ENCODE results near the gene EID1.

Gene EID1

GRCh38 chr15:48880070-48880634, 2.2 kb downstream of the EID1 start (continued):
- no peak for TF ChIP-seq ZNF521 (tag by site-specific recombination; IDR thresholded peaks at IDR 0.05)
- TF ChIP-seq MZF1 (tag by site-specific recombination; IDR thresholded peaks at IDR 0.05; ENCODE audit: borderline replicate concordance): no peak
- TF ChIP-seq ZNF138 (tag by site-specific recombination; IDR thresholded peaks at IDR 0.05; ENCODE audit: borderline replicate concordance): no peak
- TF ChIP-seq ZNF112 (tag by site-specific recombination; IDR thresholded peaks at IDR 0.05): no peak
- no peak for TF ChIP-seq ZNF184 (tag by site-specific recombination; IDR thresholded peaks at IDR 0.05)
- peak; percentile 72 for TF ChIP-seq GLIS1 (tag by site-specific recombination; IDR thresholded peaks at IDR 0.05)
- TF ChIP-seq, protein P1, sequence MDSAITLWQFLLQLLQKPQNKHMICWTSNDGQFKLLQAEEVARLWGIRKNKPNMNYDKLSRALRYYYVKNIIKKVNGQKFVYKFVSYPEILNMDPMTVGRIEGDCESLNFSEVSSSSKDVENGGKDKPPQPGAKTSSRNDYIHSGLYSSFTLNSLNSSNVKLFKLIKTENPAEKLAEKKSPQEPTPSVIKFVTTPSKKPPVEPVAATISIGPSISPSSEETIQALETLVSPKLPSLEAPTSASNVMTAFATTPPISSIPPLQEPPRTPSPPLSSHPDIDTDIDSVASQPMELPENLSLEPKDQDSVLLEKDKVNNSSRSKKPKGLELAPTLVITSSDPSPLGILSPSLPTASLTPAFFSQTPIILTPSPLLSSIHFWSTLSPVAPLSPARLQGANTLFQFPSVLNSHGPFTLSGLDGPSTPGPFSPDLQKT (IDR thresholded peaks at IDR 0.05; ENCODE audit: borderline replicate concordance, low read depth, low read length): no peak
- peak; percentile 83 for TF ChIP-seq GFI1B (tag by site-specific recombination; IDR thresholded peaks at IDR 0.05)
- no peak for TF ChIP-seq REPIN1 (tag by site-specific recombination; IDR thresholded peaks at IDR 0.05; ENCODE audit: low read depth)
- TF ChIP-seq ZNF514 (tag by site-specific recombination; IDR thresholded peaks at IDR 0.05): no peak
- peak; percentile 76 for TF ChIP-seq ZNF843 (tag by site-specific recombination; IDR thresholded peaks at IDR 0.05)
- TF ChIP-seq ZNF133 (tag by site-specific recombination; IDR thresholded peaks at IDR 0.05): no peak
- no peak for TF ChIP-seq ZNF529 (tag by site-specific recombination; IDR thresholded peaks at IDR 0.05; ENCODE audit: insufficient replicate concordance)
- TF ChIP-seq ZNF501 (tag by site-specific recombination; IDR thresholded peaks at IDR 0.05): 0 out of 2 replicates have a peak, but pooled peaks have one; percentile 19
- TF ChIP-seq, protein P2, sequence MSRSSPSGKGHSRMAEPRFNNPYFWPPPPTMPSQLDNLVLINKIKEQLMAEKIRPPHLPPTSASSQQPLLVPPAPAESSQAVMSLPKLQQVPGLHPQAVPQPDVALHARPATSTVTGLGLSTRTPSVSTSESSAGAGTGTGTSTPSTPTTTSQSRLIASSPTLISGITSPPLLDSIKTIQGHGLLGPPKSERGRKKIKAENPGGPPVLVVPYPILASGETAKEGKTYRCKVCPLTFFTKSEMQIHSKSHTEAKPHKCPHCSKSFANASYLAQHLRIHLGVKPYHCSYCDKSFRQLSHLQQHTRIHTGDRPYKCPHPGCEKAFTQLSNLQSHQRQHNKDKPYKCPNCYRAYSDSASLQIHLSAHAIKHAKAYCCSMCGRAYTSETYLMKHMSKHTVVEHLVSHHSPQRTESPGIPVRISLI (tag by site-specific recombination; IDR thresholded peaks at IDR 0.05): no peak
- no peak for TF ChIP-seq ZNF266 (tag by site-specific recombination; IDR thresholded peaks at IDR 0.05; ENCODE audit: low read depth)
- TF ChIP-seq PRDM4 (tag by site-specific recombination; IDR thresholded peaks at IDR 0.05): peak; percentile 57
- 0 out of 2 replicates have a peak, but pooled peaks have one; percentile 22 for TF ChIP-seq EGR2 (tag by site-specific recombination; IDR thresholded peaks at IDR 0.05; ENCODE audit: low read depth)
- no peak for TF ChIP-seq ZNF350 (tag by site-specific recombination; IDR thresholded peaks at IDR 0.05)
- TF ChIP-seq ZBTB1 (tag by site-specific recombination; IDR thresholded peaks at IDR 0.05): no peak
- TF ChIP-seq ZNF560 (tag by site-specific recombination; IDR thresholded peaks at IDR 0.05; ENCODE audit: borderline replicate concordance): no peak
- TF ChIP-seq BCL11A (tag by site-specific recombination; IDR thresholded peaks at IDR 0.05; ENCODE audit: low read depth): 0 out of 2 replicates have a peak, but pooled peaks have one; percentile 43
- TF ChIP-seq, protein P3, sequence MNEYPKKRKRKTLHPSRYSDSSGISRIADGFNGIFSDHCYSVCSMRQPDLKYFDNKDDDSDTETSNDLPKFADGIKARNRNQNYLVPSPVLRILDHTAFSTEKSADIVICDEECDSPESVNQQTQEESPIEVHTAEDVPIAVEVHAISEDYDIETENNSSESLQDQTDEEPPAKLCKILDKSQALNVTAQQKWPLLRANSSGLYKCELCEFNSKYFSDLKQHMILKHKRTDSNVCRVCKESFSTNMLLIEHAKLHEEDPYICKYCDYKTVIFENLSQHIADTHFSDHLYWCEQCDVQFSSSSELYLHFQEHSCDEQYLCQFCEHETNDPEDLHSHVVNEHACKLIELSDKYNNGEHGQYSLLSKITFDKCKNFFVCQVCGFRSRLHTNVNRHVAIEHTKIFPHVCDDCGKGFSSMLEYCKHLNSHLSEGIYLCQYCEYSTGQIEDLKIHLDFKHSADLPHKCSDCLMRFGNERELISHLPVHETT (tag by site-specific recombination; IDR thresholded peaks at IDR 0.05): peak; percentile 30; the same call in 1 of the 2 replicates
- peak; percentile 71; the same call in 1 of the 2 replicates for TF ChIP-seq ZNF629 (tag by site-specific recombination; IDR thresholded peaks at IDR 0.05)
- TF ChIP-seq OSR2 (tag by site-specific recombination; IDR thresholded peaks at IDR 0.05): peak; percentile 85
- peak; percentile 72 for TF ChIP-seq ZNF10 (tag by site-specific recombination; IDR thresholded peaks at IDR 0.05)
- no peak for TF ChIP-seq ZNF48 (tag by site-specific recombination; IDR thresholded peaks at IDR 0.05)
- no peak for TF ChIP-seq ZNF585B (tag by site-specific recombination; IDR thresholded peaks at IDR 0.05)
- TF ChIP-seq, protein P4, sequence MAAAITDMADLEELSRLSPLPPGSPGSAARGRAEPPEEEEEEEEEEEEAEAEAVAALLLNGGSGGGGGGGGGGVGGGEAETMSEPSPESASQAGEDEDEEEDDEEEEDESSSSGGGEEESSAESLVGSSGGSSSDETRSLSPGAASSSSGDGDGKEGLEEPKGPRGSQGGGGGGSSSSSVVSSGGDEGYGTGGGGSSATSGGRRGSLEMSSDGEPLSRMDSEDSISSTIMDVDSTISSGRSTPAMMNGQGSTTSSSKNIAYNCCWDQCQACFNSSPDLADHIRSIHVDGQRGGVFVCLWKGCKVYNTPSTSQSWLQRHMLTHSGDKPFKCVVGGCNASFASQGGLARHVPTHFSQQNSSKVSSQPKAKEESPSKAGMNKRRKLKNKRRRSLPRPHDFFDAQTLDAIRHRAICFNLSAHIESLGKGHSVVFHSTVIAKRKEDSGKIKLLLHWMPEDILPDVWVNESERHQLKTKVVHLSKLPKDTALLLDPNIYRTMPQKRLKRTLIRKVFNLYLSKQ (tag by site-specific recombination; IDR thresholded peaks at IDR 0.05; ENCODE audit: borderline replicate concordance): no peak
- TF ChIP-seq ZBTB44 (tag by site-specific recombination; IDR thresholded peaks at IDR 0.05): peak; percentile 39; the same call in 1 of the 2 replicates
- TF ChIP-seq ZNF658 (tag by site-specific recombination; IDR thresholded peaks at IDR 0.05): no peak
- TF ChIP-seq ZNF416 (tag by site-specific recombination; IDR thresholded peaks at IDR 0.05): no peak
- TF ChIP-seq ZNF837 (tag by site-specific recombination; IDR thresholded peaks at IDR 0.05): no peak
